T-helper 1 cell treated with Interleukin-12 subunit alpha and Interleukin-12 subunit beta and Interleukin-4 antibody, amounts not matched to agents 30 μg/mL and 1 μg/mL, for 36 hours (primary cell): ENCODE data around the gene FBRSL1.

Experiments used
- H3K27ac Mint-ChIP-seq: one replicate; pipeline ENCODE4 v1.8.0; 2021; ENCODE audit warnings: mild to moderate bottlenecking, mixed read lengths
- H3K27me3 Mint-ChIP-seq: one replicate; pipeline ENCODE4 v1.8.0; 2021; ENCODE audit warnings: low read depth, mixed read lengths
- H3K36me3 Mint-ChIP-seq: one replicate; pipeline ENCODE4 v1.8.0; 2021; ENCODE audit warnings: low read depth, mixed read lengths
- H3K4me1 Mint-ChIP-seq: one replicate; pipeline ENCODE4 v1.8.0; 2021; ENCODE audit warnings: low read depth, mixed read lengths
- H3K4me3 Mint-ChIP-seq: one replicate; pipeline ENCODE4 v1.8.0; 2021; ENCODE audit warnings: mild to moderate bottlenecking, moderate library complexity, mixed read lengths
- H3K9me3 Mint-ChIP-seq: one replicate; pipeline ENCODE4 v1.8.0; 2021; ENCODE audit warnings: mixed read lengths

The FBRSL1 gene

GRCh38 chr12:132555686-132556085 is 65.7 kb downstream of the FBRSL1 start:
- Mint-ChIP-seq H3K9me3 (no peaks in the 10 kb centered on the region), H3K36me3 (no peaks in the 10 kb centered on the region), H3K27me3 (peaks cover 12% of the 10 kb centered on the region)

GRCh38 chr12:132556216-132556615 is 66.3 kb downstream of the FBRSL1 start:
- Mint-ChIP-seq H3K27me3 (peaks cover 12% of the 10 kb centered on the region), H3K27ac (no peak overlapping the region), H3K36me3 (no peaks in the 10 kb centered on the region), H3K9me3 (no peaks in the 10 kb centered on the region), H3K4me3 (no peak overlapping the region), H3K4me1 (peaks cover 4% of the 10 kb centered on the region)

More at GRCh38 chr12:132555686-132556085, 65.7 kb downstream of the FBRSL1 start:
- H3K27ac Mint-ChIP-seq: no peak overlapping the region
- peaks cover 4% of the 10 kb centered on the region for H3K4me1 Mint-ChIP-seq
- H3K4me3 Mint-ChIP-seq: no peak overlapping the region

- peaks cover 4% of the 10 kb centered on the region for H3K4me1 Mint-ChIP-seq
- H3K27ac Mint-ChIP-seq: no peak overlapping the region
- H3K4me3 Mint-ChIP-seq: no peak overlapping the region
- no peaks in the 10 kb centered on the region for H3K9me3 Mint-ChIP-seq
- H3K27me3 Mint-ChIP-seq: peaks cover 12% of the 10 kb centered on the region
- H3K36me3 Mint-ChIP-seq: no peaks in the 10 kb centered on the region
Observed at GRCh38 chr12:132556801-132557200, 66.8 kb downstream of the FBRSL1 start.

DNA sequence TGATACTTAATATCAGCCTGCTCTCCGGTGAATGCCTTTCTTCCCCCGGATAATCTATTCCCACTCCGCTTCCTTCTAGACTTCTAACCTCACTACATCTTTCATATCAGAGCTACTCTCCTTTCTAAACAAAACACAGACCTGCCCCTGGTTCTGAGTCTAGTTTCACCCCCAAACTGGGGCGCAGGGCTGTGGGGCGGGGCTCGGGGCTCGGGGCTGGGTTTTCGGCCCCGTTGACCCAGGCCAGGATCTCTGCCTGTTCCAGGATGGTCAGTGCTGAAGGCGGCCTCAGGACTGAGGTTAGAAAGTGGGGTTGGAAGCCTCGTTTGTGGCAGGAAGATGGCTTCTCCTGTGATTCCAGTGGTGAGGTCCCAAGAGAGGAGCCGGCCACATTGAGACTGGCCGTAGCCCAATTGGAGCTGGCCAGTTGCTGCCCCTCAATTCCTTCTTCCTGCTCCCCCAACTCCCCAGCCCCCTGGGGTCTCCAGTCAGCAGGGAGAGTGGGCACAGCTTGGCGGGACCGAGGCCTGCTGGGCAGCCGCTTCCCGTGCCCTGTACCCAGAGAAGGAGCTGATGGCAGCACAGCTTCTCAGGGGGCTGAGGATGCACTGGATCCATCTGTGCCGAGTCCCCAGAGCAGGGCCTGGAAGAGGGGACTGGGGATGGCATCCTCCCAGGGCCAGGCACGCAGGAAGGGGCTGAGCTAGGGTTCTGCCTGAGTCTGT is 67.5 kb downstream of the FBRSL1 start:
- Mint-ChIP-seq H3K4me1 (peaks cover 4% of the 10 kb centered on the region), H3K9me3 (no peaks in the 10 kb centered on the region), H3K4me3 (no peak overlapping the region), H3K27me3 (peaks cover 12% of the 10 kb centered on the region), H3K27ac (no peak overlapping the region), H3K36me3 (no peaks in the 10 kb centered on the region)

GRCh38 chr12:132558042-132558856 is 68.3 kb downstream of the FBRSL1 start:
- Mint-ChIP-seq H3K4me1 (peaks cover 4% of the 10 kb centered on the region), H3K27ac (no peak overlapping the region), H3K36me3 (no peaks in the 10 kb centered on the region), H3K9me3 (no peaks in the 10 kb centered on the region), H3K4me3 (no peak overlapping the region), H3K27me3 (peaks cover 12% of the 10 kb centered on the region)

- H3K4me3 Mint-ChIP-seq: peak overlapping the region; percentile 73
- no peaks in the 10 kb centered on the region for H3K9me3 Mint-ChIP-seq
- H3K4me1 Mint-ChIP-seq: peaks cover 4% of the 10 kb centered on the region
- H3K27me3 Mint-ChIP-seq: peaks cover 12% of the 10 kb centered on the region
- H3K36me3 Mint-ChIP-seq: no peaks in the 10 kb centered on the region
- no peak overlapping the region for H3K27ac Mint-ChIP-seq
Observed at GRCh38 chr12:132558861-132559623, 69.1 kb downstream of the FBRSL1 start.

DNA sequence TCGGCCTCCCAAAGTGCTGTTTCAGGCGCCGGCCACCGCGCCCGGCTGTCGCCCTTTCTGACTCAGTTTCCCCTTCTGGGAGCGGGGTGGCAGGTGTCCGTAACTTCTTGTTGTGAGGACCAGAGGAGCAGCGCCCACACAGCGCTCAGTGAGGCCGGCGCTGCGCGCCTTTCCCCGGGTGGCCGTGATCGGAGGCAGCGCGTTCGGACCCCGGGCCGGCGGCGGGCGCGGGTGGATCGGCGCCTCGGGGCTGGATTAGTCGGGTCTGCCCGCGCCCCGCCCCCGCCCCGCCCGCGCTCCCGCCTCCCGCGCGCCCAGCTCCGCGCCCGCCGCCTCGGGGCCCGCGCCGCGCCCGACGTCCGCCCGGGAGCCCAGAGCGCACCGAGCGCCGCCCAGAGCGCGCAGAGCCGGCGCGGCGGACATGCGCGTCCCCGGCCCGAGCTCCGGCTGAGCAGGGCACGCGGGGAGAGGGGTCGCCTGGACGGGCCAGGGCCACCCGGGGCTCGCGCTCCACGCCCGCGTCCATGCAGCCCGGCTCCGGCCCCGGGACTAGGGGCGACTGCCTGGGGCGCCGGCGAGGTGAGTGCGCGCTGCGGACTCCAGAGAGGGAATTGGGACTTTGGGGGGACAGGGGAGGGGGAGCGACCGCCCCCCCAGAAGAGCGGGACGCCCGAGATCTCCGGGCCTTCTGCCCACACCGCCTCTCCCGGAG is 69.9 kb downstream of the FBRSL1 start:
- peaks cover 4% of the 10 kb centered on the region for H3K4me1 Mint-ChIP-seq
- H3K27ac Mint-ChIP-seq: no peak overlapping the region
- no peaks in the 10 kb centered on the region for H3K9me3 Mint-ChIP-seq
- H3K4me3 Mint-ChIP-seq: peak overlapping the region; percentile 73
- no peaks in the 10 kb centered on the region for H3K36me3 Mint-ChIP-seq
- peaks cover 12% of the 10 kb centered on the region for H3K27me3 Mint-ChIP-seq

DNA sequence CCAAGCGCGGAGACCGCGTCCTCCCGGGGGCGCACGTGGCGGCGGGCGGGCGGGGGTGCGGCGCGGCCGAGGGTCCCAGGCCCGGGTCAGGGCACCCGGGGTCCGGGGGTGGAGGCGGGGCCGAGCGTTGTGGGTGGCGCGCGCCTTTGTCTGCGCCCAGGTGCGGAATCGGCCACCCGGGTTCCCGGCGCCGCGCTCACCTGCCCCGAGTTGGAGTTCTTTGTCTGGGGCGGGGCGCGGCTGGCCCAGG is 70.3 kb downstream of the FBRSL1 start:
- H3K27me3 Mint-ChIP-seq: peaks cover 12% of the 10 kb centered on the region
- H3K4me3 Mint-ChIP-seq: no peak overlapping the region
- H3K36me3 Mint-ChIP-seq: no peaks in the 10 kb centered on the region
- peaks cover 4% of the 10 kb centered on the region for H3K4me1 Mint-ChIP-seq
- no peak overlapping the region for H3K27ac Mint-ChIP-seq
- H3K9me3 Mint-ChIP-seq: no peaks in the 10 kb centered on the region

DNA sequence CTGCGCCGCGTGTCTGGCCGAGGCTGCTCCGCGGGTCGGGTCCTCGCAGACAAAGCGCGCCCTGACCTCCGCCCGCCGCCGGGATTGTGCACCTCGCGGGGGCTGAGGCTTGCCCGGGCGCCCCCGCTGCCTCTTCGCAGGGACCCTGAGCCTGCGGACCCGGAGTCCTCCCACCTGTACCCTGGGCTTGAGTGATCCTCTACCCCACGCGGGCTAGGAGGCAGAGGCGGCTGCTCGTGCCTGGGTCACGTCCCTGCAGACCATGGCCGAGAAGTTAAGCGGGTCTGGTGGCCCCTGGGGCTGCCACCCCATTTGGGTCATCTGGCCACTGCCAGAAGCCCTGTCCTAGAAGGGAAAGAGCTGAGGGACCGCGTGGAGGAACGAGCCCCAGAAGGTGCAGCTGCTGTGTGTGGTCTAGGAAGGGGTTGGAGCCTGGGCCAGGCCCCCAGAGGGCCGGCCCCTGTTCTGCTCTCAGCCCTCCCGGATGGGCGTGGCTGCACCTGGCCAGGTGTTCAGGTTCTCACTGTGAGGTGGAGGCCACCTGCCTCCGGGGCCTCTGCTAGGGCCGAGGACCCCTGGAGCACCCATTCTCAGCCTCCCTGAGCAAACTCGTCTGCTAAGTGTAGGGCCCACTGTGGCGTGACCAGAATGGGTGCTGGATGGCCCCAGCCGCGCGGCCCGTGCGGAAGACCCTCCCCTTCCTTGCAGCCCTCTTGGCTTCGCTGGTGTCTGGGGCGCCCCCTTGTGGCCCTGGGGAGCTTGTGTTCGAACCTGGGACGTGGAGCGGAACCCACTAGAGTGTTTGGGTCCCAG is 70.9 kb downstream of the FBRSL1 start:
- peak overlapping the region; percentile 65 for H3K4me3 Mint-ChIP-seq
- no peaks in the 10 kb centered on the region for H3K36me3 Mint-ChIP-seq
- peaks cover 4% of the 10 kb centered on the region for H3K4me1 Mint-ChIP-seq
- H3K9me3 Mint-ChIP-seq: no peaks in the 10 kb centered on the region
- H3K27ac Mint-ChIP-seq: no peak overlapping the region
- peaks cover 12% of the 10 kb centered on the region for H3K27me3 Mint-ChIP-seq
